Measurements from ENCODE around the gene C10orf143.

Gene C10orf143

DNA sequence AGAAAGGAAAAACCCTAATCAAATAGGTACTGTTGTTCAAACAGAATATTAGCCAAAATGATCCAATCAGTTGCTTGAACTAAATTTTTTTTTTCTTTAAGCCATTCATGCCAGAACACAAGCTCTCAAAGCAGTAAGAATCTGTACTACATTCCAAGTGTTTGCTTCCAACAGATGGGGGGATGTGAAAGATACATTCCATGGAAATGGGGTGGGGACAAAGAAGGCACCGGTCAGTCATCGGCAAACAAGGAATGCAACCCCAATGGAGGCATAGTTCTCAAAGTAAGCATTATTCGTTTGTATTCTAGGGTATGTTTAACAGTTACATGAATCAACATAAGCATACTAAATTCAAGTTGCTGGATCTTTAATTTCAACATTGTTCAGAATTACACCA, 32.5 kb downstream of the C10orf143 start:
- H3K9me3 ChIP-seq (ENCODE audit: control insufficient read depth, insufficient read depth, low read length), result no peaks in the 10 kb centered on the region
- WGBS (ENCODE audit: insufficient coverage, insufficient read length), result no CpG with 5 or more reads among the region's 3 CpGs

GRCh38 chr10:130076681-130077080, 33.9 kb downstream of the C10orf143 start:
- no peak overlapping the region for H3K4me3 ChIP-seq (ENCODE audit: low read length)
- H3K27me3 ChIP-seq (ENCODE audit: control insufficient read depth, insufficient read depth, low read length), result no peaks in the 10 kb centered on the region
- no CpG with 5 or more reads among the region's 14 CpGs for WGBS (ENCODE audit: insufficient coverage, insufficient read length)
- H3K36me3 ChIP-seq (ENCODE audit: control insufficient read depth, insufficient read depth, low read length), result no peaks in the 10 kb centered on the region
- no peak overlapping the region for H3K27ac ChIP-seq (ENCODE audit: low read length)
- no peaks in the 10 kb centered on the region for H3K9me3 ChIP-seq (ENCODE audit: control insufficient read depth, insufficient read depth, low read length)
- DNase-seq (ENCODE audit: low read depth, low spot score), result no peak
- H3K4me1 ChIP-seq (ENCODE audit: control insufficient read depth, insufficient read depth, low read length), result no peaks in the 10 kb centered on the region

More for the DNA sequence above, 32.5 kb downstream of the C10orf143 start:
- Histone ChIP-seq H3K4me1 (ENCODE audit: control insufficient read depth, insufficient read depth, low read length) (no peaks in the 10 kb centered on the region), H3K27me3 (ENCODE audit: control insufficient read depth, insufficient read depth, low read length) (no peaks in the 10 kb centered on the region), H3K27ac (ENCODE audit: low read length) (no peak overlapping the region), H3K4me3 (ENCODE audit: low read length) (no peak overlapping the region), H3K36me3 (ENCODE audit: control insufficient read depth, insufficient read depth, low read length) (no peaks in the 10 kb centered on the region)
- no peak for DNase-seq (ENCODE audit: low read depth, low spot score)

DNA sequence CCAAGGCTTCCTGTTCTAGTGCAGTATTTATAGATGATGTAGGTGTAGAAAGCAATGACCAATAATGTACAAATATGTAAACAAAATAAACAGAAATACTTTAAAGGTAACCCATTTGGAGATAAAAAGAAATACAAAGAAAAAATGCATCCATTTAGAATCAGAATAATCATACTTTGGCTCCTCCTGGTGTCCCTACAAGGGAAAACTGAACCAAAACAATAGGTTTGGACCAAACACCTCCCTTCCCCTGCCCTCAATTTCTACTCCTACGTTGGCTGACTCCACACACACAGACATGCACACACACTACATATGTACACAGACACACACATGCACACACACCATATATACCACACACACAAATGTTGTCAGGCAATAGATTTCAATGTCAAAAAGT, 36.0 kb downstream of the C10orf143 start:
- WGBS (ENCODE audit: insufficient coverage, insufficient read length), result no CpG with 5 or more reads among the region's 1 CpG
- Histone ChIP-seq H3K27me3 (ENCODE audit: control insufficient read depth, insufficient read depth, low read length) (no peaks in the 10 kb centered on the region), H3K4me1 (ENCODE audit: control insufficient read depth, insufficient read depth, low read length) (no peaks in the 10 kb centered on the region), H3K27ac (ENCODE audit: low read length) (no peak overlapping the region), H3K9me3 (ENCODE audit: control insufficient read depth, insufficient read depth, low read length) (no peaks in the 10 kb centered on the region), H3K4me3 (ENCODE audit: low read length) (no peak overlapping the region), H3K36me3 (ENCODE audit: control insufficient read depth, insufficient read depth, low read length) (no peaks in the 10 kb centered on the region)
- no peak for DNase-seq (ENCODE audit: low read depth, low spot score)

DNA sequence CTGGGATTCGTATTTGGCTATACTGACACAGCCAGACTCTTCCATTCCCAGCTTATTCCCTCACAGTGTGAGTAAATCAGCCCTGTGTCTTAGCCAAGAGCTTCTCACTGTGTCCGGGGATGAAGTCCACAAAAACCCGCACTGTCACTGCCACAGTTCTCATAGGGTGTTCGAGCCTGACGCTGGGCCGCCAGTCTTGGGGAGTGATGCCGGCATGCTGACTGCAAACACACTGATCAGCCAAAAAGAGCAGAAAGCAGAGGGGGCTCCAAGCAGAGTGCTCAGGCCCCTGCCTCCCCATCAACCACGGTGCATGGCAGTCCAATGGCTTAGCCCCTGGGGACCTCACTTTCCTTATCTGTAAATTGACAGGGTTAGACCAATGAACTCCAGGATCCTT, 36.7 kb downstream of the C10orf143 start:
- DNase-seq (ENCODE audit: low read depth, low spot score), result no peak
- Histone ChIP-seq H3K27ac (ENCODE audit: low read length) (no peak overlapping the region), H3K9me3 (ENCODE audit: control insufficient read depth, insufficient read depth, low read length) (no peaks in the 10 kb centered on the region), H3K4me1 (ENCODE audit: control insufficient read depth, insufficient read depth, low read length) (no peaks in the 10 kb centered on the region), H3K27me3 (ENCODE audit: control insufficient read depth, insufficient read depth, low read length) (no peaks in the 10 kb centered on the region), H3K36me3 (ENCODE audit: control insufficient read depth, insufficient read depth, low read length) (no peaks in the 10 kb centered on the region), H3K4me3 (ENCODE audit: low read length) (no peak overlapping the region)
- no CpG with 5 or more reads among the region's 8 CpGs for WGBS (ENCODE audit: insufficient coverage, insufficient read length)

DNA sequence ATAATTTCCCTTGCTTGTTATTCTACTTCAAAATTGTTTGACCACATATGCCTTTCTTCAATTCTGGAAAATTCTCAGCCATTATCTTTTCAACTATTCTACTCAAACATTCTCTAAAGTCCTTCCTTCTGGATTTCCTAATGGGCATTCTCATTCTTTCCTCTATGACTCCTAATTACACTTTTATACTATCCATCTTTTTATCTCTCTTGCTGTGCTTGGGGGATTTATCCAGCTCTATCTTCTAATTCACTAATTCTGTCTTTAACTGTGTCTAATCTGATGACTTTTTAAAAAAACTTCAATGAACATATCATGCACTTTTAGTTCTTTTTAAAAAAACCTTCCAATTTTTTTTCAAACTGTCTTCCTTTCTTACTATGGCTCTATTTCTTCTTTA, 38.4 kb downstream of the C10orf143 start:
- no peak overlapping the region for H3K4me3 ChIP-seq (ENCODE audit: low read length)
- H3K4me1 ChIP-seq (ENCODE audit: control insufficient read depth, insufficient read depth, low read length), result no peaks in the 10 kb centered on the region
- H3K27me3 ChIP-seq (ENCODE audit: control insufficient read depth, insufficient read depth, low read length), result no peaks in the 10 kb centered on the region
- H3K36me3 ChIP-seq (ENCODE audit: control insufficient read depth, insufficient read depth, low read length), result no peaks in the 10 kb centered on the region
- no peaks in the 10 kb centered on the region for H3K9me3 ChIP-seq (ENCODE audit: control insufficient read depth, insufficient read depth, low read length)
- DNase-seq (ENCODE audit: low read depth, low spot score), result no peak
- H3K27ac ChIP-seq (ENCODE audit: low read length), result no peak overlapping the region

GRCh38 chr10:130067893-130068292, 42.7 kb downstream of the C10orf143 start:
- no CpG with 5 or more reads among the region's 6 CpGs for WGBS (ENCODE audit: insufficient coverage, insufficient read length)
- no peak overlapping the region for H3K27ac ChIP-seq (ENCODE audit: low read length)

GRCh38 chr10:130066743-130067142, 43.9 kb downstream of the C10orf143 start:
- WGBS (ENCODE audit: insufficient coverage, insufficient read length), result no CpG with 5 or more reads among the region's 7 CpGs
- Histone ChIP-seq H3K9me3 (ENCODE audit: control insufficient read depth, insufficient read depth, low read length) (no peaks in the 10 kb centered on the region), H3K36me3 (ENCODE audit: control insufficient read depth, insufficient read depth, low read length) (no peaks in the 10 kb centered on the region), H3K4me1 (ENCODE audit: control insufficient read depth, insufficient read depth, low read length) (no peaks in the 10 kb centered on the region), H3K27me3 (ENCODE audit: control insufficient read depth, insufficient read depth, low read length) (no peaks in the 10 kb centered on the region), H3K4me3 (ENCODE audit: low read length) (no peak overlapping the region), H3K27ac (ENCODE audit: low read length) (no peak overlapping the region)
- DNase-seq (ENCODE audit: low read depth, low spot score), result no peak

More at GRCh38 chr10:130067893-130068292, 42.7 kb downstream of the C10orf143 start:
- no peak for DNase-seq (ENCODE audit: low read depth, low spot score)
- Histone ChIP-seq H3K9me3 (ENCODE audit: control insufficient read depth, insufficient read depth, low read length) (no peaks in the 10 kb centered on the region), H3K36me3 (ENCODE audit: control insufficient read depth, insufficient read depth, low read length) (no peaks in the 10 kb centered on the region), H3K4me1 (ENCODE audit: control insufficient read depth, insufficient read depth, low read length) (no peaks in the 10 kb centered on the region), H3K4me3 (ENCODE audit: low read length) (no peak overlapping the region), H3K27me3 (ENCODE audit: control insufficient read depth, insufficient read depth, low read length) (no peaks in the 10 kb centered on the region)

DNA sequence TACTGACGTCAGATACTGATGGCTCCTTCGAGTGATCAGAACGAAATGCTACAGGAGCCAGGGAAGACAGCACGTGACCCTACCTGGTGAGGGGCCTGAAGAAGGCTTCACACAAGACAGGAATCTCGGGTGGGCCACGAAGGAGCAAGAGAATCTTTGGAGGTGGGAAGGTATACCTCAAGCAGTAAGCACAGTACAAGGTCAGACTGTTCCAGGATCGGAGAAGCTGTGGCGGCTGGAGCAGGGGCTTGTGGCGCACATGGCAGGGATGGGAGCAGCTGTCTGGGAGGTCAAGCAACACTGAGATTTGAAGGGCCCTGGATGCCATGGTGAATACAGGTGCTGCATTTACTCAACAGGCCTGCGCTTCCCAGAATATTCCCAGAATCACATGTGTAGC, 45.4 kb downstream of the C10orf143 start:
- H3K4me3 ChIP-seq (ENCODE audit: low read length), result no peak overlapping the region
- DNase-seq (ENCODE audit: low read depth, low spot score), result no peak
- H3K27me3 ChIP-seq (ENCODE audit: control insufficient read depth, insufficient read depth, low read length), result no peaks in the 10 kb centered on the region
- no peaks in the 10 kb centered on the region for H3K36me3 ChIP-seq (ENCODE audit: control insufficient read depth, insufficient read depth, low read length)
- H3K9me3 ChIP-seq (ENCODE audit: control insufficient read depth, insufficient read depth, low read length), result no peaks in the 10 kb centered on the region
- no peak overlapping the region for H3K27ac ChIP-seq (ENCODE audit: low read length)
- H3K4me1 ChIP-seq (ENCODE audit: control insufficient read depth, insufficient read depth, low read length), result no peaks in the 10 kb centered on the region
- WGBS (ENCODE audit: insufficient coverage, insufficient read length), result no CpG with 5 or more reads among the region's 10 CpGs

GRCh38 chr10:130064783-130065182, 45.8 kb downstream of the C10orf143 start:
- H3K4me1 ChIP-seq (ENCODE audit: control insufficient read depth, insufficient read depth, low read length), result no peaks in the 10 kb centered on the region
- H3K27ac ChIP-seq (ENCODE audit: low read length), result no peak overlapping the region
- no peaks in the 10 kb centered on the region for H3K36me3 ChIP-seq (ENCODE audit: control insufficient read depth, insufficient read depth, low read length)
- no peaks in the 10 kb centered on the region for H3K9me3 ChIP-seq (ENCODE audit: control insufficient read depth, insufficient read depth, low read length)
- WGBS (ENCODE audit: insufficient coverage, insufficient read length), result no CpG with 5 or more reads among the region's 5 CpGs
- H3K27me3 ChIP-seq (ENCODE audit: control insufficient read depth, insufficient read depth, low read length), result no peaks in the 10 kb centered on the region
- no peak overlapping the region for H3K4me3 ChIP-seq (ENCODE audit: low read length)
- no peak for DNase-seq (ENCODE audit: low read depth, low spot score)

DNA sequence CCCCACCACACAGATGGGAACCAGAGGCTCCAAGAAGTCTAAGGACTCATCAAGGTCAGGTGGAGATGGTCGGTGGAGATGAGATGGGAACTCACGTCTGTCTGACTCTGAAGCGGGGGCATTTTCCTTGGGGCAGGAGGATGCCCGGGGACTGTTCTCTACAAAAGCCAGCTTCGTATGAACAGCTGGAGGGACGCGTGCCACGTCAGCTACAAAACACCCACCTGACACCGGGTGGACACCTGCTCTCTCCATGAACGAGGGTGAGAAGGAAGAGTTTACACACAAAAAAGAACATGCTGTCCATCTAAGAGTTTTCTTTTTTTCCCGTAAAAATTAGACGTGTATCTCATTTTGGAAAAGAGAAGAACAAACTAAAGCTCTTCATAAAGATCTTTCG, 47.7 kb downstream of the C10orf143 start:
- Histone ChIP-seq H3K36me3 (ENCODE audit: control insufficient read depth, insufficient read depth, low read length) (no peaks in the 10 kb centered on the region), H3K9me3 (ENCODE audit: control insufficient read depth, insufficient read depth, low read length) (no peaks in the 10 kb centered on the region), H3K27me3 (ENCODE audit: control insufficient read depth, insufficient read depth, low read length) (no peaks in the 10 kb centered on the region), H3K4me3 (ENCODE audit: low read length) (no peak overlapping the region), H3K27ac (ENCODE audit: low read length) (no peak overlapping the region), H3K4me1 (ENCODE audit: control insufficient read depth, insufficient read depth, low read length) (no peaks in the 10 kb centered on the region)
- no peak for DNase-seq (ENCODE audit: low read depth, low spot score)
- no CpG with 5 or more reads among the region's 13 CpGs for WGBS (ENCODE audit: insufficient coverage, insufficient read length)

- DNase-seq (ENCODE audit: low read depth, low spot score), result no peak
- no peak overlapping the region for H3K27ac ChIP-seq (ENCODE audit: low read length)
- H3K9me3 ChIP-seq (ENCODE audit: control insufficient read depth, insufficient read depth, low read length), result no peaks in the 10 kb centered on the region
- H3K36me3 ChIP-seq (ENCODE audit: control insufficient read depth, insufficient read depth, low read length), result no peaks in the 10 kb centered on the region
- no peaks in the 10 kb centered on the region for H3K27me3 ChIP-seq (ENCODE audit: control insufficient read depth, insufficient read depth, low read length)
- no peak overlapping the region for H3K4me3 ChIP-seq (ENCODE audit: low read length)
- WGBS (ENCODE audit: insufficient coverage, insufficient read length), result no CpG with 5 or more reads among the region's 3 CpGs
- H3K4me1 ChIP-seq (ENCODE audit: control insufficient read depth, insufficient read depth, low read length), result no peaks in the 10 kb centered on the region
Observed at GRCh38 chr10:130062201-130062600, 48.4 kb downstream of the C10orf143 start.
